Heart right ventricle (tissue), 16 donors: ENCODE data around the gene EIF2B2. TPM values are rescaled to one million over a fixed set of nuclear protein-coding genes. Genes with fewer than 3 reads are reported as not detected.

Experiments used
- ATAC-seq, 8 donors: fragments of 200-7000 bp; cut with Tn5 transposase; one replicate each; pipeline ENCODE4 v1.9.1; 2020; ENCODE audit warnings: mild to moderate bottlenecking in 8 of 8, moderate library complexity in 8 of 8, moderate number of reproducible peaks in 1 of 8
- DNase-seq, 2 donors: peaks; one replicate each; pipeline ENCODE4 v3.0.0-alpha.2; 2020
- H3K27ac ChIP-seq, 10 donors: fragments of 200-600 bp; sonication (generic) in 2 of 10; one replicate each; pipeline versions ENCODE4 v1.5.0 to v1.8.0; 2020 to 2022; ENCODE audit warnings: mild to moderate bottlenecking in 3 of 10
- H3K27me3 ChIP-seq, 7 donors: fragments of 200-600 bp; one replicate each; pipeline ENCODE4 v1.8.0; 2021 to 2022; ENCODE audit warnings: mild to moderate bottlenecking in 2 of 7
- H3K36me3 ChIP-seq, 9 donors: fragments of 200-600 bp; sonication (generic) in 1 of 9; one replicate each; pipeline versions ENCODE4 v1.5.0 to v1.8.0; 2020 to 2022; ENCODE audit warnings: mild to moderate bottlenecking in 2 of 9
- H3K4me1 ChIP-seq, 9 donors: fragments of 200-600 bp; sonication (generic) in 1 of 9; one replicate each; pipeline versions ENCODE4 v1.5.0 to v1.8.0; 2020 to 2022; ENCODE audit warnings: mild to moderate bottlenecking in 4 of 9
- H3K4me3 ChIP-seq, 10 donors: fragments of 200-600 bp; sonication (generic) in 2 of 10; one replicate each; pipeline versions ENCODE4 v1.5.0 to v1.8.0; 2020 to 2022; ENCODE audit warnings: mild to moderate bottlenecking in 7 of 10, moderate library complexity in 2 of 10
- H3K9me3 ChIP-seq, 11 donors: fragments of 200-600 bp in 10 of 11; sonication (generic) in 2 of 11; one replicate each; pipeline versions ENCODE4 v1.5.0 to v1.8.0; 2013 to 2022; ENCODE audit warnings: mild to moderate bottlenecking in 2 of 11, control low read depth in 1 of 11, moderate library complexity in 1 of 11
- CTCF ChIP-seq, 9 donors: fragments of 200-600 bp; sonication (generic) in 2 of 9; IDR thresholded peaks; one replicate each; pipeline versions ENCODE4 v1.5.0 to v1.8.0; 2021 to 2022; ENCODE audit warnings: antibody characterized with exemption in 9 of 9, mild to moderate bottlenecking in 5 of 9, moderate library complexity in 1 of 9
- WGBS, 2 donors: extraction: QIAGEN DNeasy Blood & Tissue Kit; methylation state at CpG; one replicate each; pipeline ENCODE4 v1.1.7; 2013; ENCODE audit warnings: inconsistent platforms in 1 of 2; 5-methylcytosine and 5-hydroxymethylcytosine counted together
- intact Hi-C, 10 donors: fragments of 100-400 bp; cut with DNase I; formaldehyde crosslinking; loops; one replicate each; pipeline versions ENCODE4 v1.11.1 to v1.14.2; 2022
- polyA plus RNA-seq, 2 donors: library from polyadenylated mRNA; stranded (reverse); fragments of 200-250 nt; gene quantifications; one replicate each; pipeline ENCODE4 v1.2.3, GENCODE V29; 2013
- total RNA-seq, 10 donors: library from RNA; stranded (reverse); fragmentation: NEBNext Ultra II Directional in 3 of 10; extraction: Animal tissue kit (Norgen Biotek cat#: 25700) in 3 of 10; gene quantifications; one replicate each; pipeline versions ENCODE4 v1.2.1 to v1.2.4, GENCODE V29; 2021 to 2023
- donor health status: Arrhythmogenic right ventricular cardiomyopathy.
- donor health status: ischemic (EF 13 %, LVEDD 7.1; RV severe dilation, severe dysfunction).
- donor health status: healthy with polysubstance abuse.
- donor health status: DM: no; HTN: yes; CAD: no.
- donor health status: DM: no; HTN: no; CAD: no.
- donor health status: ischemic (EF 25% LVEDD 6.9; RV normal size, moderate dysfunction).
- donor health status: ischemic (EF 25% LVEDD 5.7; RV mildly dilated, moderate dysfunction).
- donor health status: healthy.
- donor health status: DM: yes; HTN: yes; CAD: no.
- donor health status: Ischemic cardiomyopathy.
- donor health status: ischemic (EF 35%, LVEDD 5.7; RV mildly dilated, moderate dysfunction).
- donor health status: nonischemic (EF 11% LVEDD 7.7; RV severe dilation, severe dysfunction).
- donor health status: DM: yes; HTN: yes; CAD: no.
- donor health status: PGD.
- donor health status: ischemic (EF 29% LVEDD 5.4; RV normal size, mild dysfunction).
- donor health status: nonischemic (EF 23%, LVEDD 6.1; RV moderate dilation, normal function).

Gene EIF2B2
- total and polyA plus RNA-seq, 12 donors: 14.3 to 60.4 (median 31.5) TPM

DNA sequence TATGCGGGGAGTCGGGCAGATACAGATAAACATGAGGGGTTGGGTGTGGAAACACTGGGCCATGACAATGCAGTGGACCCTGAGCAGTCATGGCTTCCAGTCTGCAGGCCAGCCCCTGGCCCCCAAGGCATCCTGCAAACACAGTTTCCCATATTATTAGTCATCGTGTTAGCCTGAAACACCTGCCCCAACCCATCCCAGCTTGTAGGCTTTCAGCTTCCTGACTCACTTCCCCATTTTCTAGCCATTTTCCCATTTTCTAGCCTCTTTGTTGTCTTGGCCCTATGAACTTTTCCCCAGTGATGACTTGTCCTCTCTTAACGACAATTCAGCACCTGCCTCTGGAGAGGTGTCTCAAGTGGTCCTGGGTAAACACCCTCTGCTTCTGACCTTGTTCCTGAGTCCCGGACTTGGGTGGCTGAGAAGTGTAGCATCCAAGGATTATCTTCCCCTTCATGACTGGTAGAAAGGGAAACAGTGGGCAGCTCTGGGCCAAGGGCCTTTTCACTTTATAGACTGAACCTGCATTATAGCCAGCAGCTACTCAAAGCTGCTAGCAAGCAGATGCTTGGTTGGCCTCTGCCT is 43.0 kb upstream of the EIF2B2 start:
- peaks cover 0 to 13% (median 0%) of the 10 kb centered on the region in 7 donors for H3K27me3 ChIP-seq
- no peaks in the 10 kb centered on the region for H3K9me3 ChIP-seq
- 90 to 94% methylated on average over 5 of the region's 5 CpGs for WGBS, 2 donors
- no peak for DNase-seq
- no peak overlapping the region for H3K4me3 ChIP-seq
- intact Hi-C loops: loop anchor here in 2 of 10 donors (5.0 to 10.0 kb wide), 2 partner anchors 43 to 45 kb away; partner anchors contain the start of gene EIF2B2 (in 2 of the 2)
- peaks cover 3 to 44% (median 23%) of the 10 kb centered on the region in 9 donors for H3K4me1 ChIP-seq
- H3K36me3 ChIP-seq: no peaks in the 10 kb centered on the region
- no peak overlapping the region for H3K27ac ChIP-seq
- no peak for ATAC-seq
- TF ChIP-seq CTCF (IDR thresholded peaks at IDR 0.05): no peak

DNA sequence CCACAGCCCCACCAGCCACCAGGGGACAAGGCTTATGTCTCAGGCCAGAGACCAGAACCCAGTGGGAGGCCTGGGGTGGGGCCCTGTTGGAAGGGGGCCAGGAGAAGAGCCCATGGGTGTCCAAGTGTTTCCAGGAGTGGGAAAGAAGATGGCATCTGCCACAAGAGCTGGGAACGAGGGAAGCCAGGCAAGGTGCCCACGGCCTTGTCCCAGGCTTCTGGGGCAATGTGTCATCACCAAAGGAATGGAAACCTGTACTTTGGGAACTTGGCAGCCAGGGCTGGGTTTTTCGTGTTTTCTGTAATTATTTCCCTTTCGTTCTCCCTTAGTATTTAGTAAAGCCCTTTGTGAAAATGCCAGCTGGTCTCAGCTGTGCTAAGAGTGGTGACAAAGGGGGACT is 42.0 kb upstream of the EIF2B2 start:
- no peak for TF ChIP-seq CTCF (IDR thresholded peaks at IDR 0.05)
- no peaks in the 10 kb centered on the region for H3K36me3 ChIP-seq
- H3K4me1 ChIP-seq: peaks cover 0 to 39% (median 24%) of the 10 kb centered on the region in 9 donors
- no peak for DNase-seq
- no peak for ATAC-seq
- no peak overlapping the region for H3K27ac ChIP-seq
- no peak overlapping the region for H3K4me3 ChIP-seq
- intact Hi-C loops: no loop called here
- WGBS, 2 donors: 85 to 86% methylated on average over 4 of the region's 4 CpGs
- peaks cover 0 to 3% (median 0%) of the 10 kb centered on the region in 7 donors for H3K27me3 ChIP-seq
- H3K9me3 ChIP-seq: no peaks in the 10 kb centered on the region

- Histone ChIP-seq H3K27me3 (no peaks in the 10 kb centered on the region), H3K9me3 (no peaks in the 10 kb centered on the region), H3K4me3 (no peak overlapping the region), H3K36me3 (no peaks in the 10 kb centered on the region), H3K27ac (no peak overlapping the region), H3K4me1 (peaks cover 0 to 33% (median 22%) of the 10 kb centered on the region in 9 donors)
- ATAC-seq (no peak), DNase-seq (no peak)
- intact Hi-C loops: no loop called here
- WGBS, 2 donors: 80 to 83% methylated on average over 5 of the region's 5 CpGs
- TF ChIP-seq CTCF (IDR thresholded peaks at IDR 0.05): no peak
Measured at GRCh38 chr14:74961238-74961911, 41.3 kb upstream of the EIF2B2 start.

- no peaks in the 10 kb centered on the region for H3K27me3 ChIP-seq
- WGBS, 2 donors: 78 to 82% methylated on average over 11 of the region's 11 CpGs
- H3K36me3 ChIP-seq: no peaks in the 10 kb centered on the region
- H3K4me3 ChIP-seq: no peak overlapping the region
- no peak for TF ChIP-seq CTCF (IDR thresholded peaks at IDR 0.05)
- intact Hi-C loops: no loop called here
- DNase-seq (no peak), ATAC-seq (no peak)
- H3K27ac ChIP-seq: no peak overlapping the region
- no peaks in the 10 kb centered on the region for H3K9me3 ChIP-seq
- H3K4me1 ChIP-seq: peaks cover 0 to 31% (median 22%) of the 10 kb centered on the region in 9 donors
Measured at GRCh38 chr14:74962046-74962445, 40.7 kb upstream of the EIF2B2 start.
